Lower lobe of right lung (tissue), 2 donors: Measurements from ENCODE around the gene LRRTM3. TPM values are rescaled to one million over a fixed set of nuclear protein-coding genes. Genes with fewer than 3 reads are reported as not detected.

Experiments used
- ATAC-seq, 2 donors: fragments of 200-7000 bp; cut with Tn5 transposase; one replicate each; pipeline ENCODE4 v1.9.1; 2020 to 2022; ENCODE audit warnings: mild to moderate bottlenecking in 2 of 2, moderate library complexity in 2 of 2
- DNase-seq: peaks from one replicate; pipeline ENCODE4 v3.0.0-alpha.2; 2020
- H3K27ac ChIP-seq: fragments of 200-600 bp; one replicate; pipeline ENCODE4 v1.8.0; 2022
- H3K27me3 ChIP-seq: fragments of 200-600 bp; one replicate; pipeline ENCODE4 v1.8.0; 2022; ENCODE audit warnings: low read depth
- H3K36me3 ChIP-seq: fragments of 200-600 bp; one replicate; pipeline ENCODE4 v1.8.0; 2022; ENCODE audit warnings: mild to moderate bottlenecking
- H3K4me1 ChIP-seq: fragments of 200-600 bp; one replicate; pipeline ENCODE4 v1.8.0; 2022
- H3K4me3 ChIP-seq: fragments of 200-600 bp; one replicate; pipeline ENCODE4 v1.8.0; 2022; ENCODE audit warnings: mild to moderate bottlenecking
- H3K9me3 ChIP-seq: fragments of 200-600 bp; one replicate; pipeline ENCODE4 v1.8.0; 2022
- intact Hi-C: fragments of 100-400 bp; cut with DNase I; formaldehyde crosslinking; loops from one replicate; pipeline ENCODE4 v1.11.0; 2022
- total RNA-seq: library from RNA; stranded (reverse); fragmentation: NEBNext Ultra II Directional; extraction: Animal tissue kit (Norgen Biotek cat#: 25700); gene quantifications from one replicate; pipeline ENCODE4 v1.2.1, GENCODE V29; 2021
- TF ChIP-seq, protein P1 (sequence below): fragments of 200-600 bp; IDR thresholded peaks from one replicate; pipeline ENCODE4 v1.8.0; 2022; ENCODE audit warnings: antibody characterized with exemption, mild to moderate bottlenecking
- donor health status: DM: no; HTN: yes; CAD: no; lungs with severe emphysema.

LRRTM3 gene
- total RNA-seq, 1 donor from 2014 or later = not detected

DNA sequence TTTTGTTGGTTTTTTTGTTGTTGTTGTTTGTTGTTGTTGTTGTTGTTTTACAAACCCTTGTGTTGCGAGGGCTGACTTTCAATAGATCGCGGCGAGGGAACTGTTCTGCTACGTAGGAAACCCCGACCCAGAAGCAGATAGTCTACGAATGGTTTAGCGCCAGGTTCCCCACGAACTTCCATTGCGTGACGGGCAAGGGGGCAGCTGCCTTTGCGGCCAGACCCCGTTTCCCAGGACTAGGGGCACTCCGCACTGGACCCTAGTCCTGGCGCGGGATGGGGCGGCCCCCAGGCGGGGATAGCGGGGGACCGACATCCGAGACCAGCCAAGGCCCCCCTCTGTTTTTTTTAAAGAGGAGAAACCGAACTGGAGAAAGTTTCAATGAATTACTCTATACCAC lies 119.6 kb downstream of the LRRTM3 start:
- ATAC-seq = no peak
- no peak overlapping the region for H3K27ac ChIP-seq
- H3K27me3 ChIP-seq = no peaks in the 10 kb centered on the region
- intact Hi-C loops = no loop called here
- TF ChIP-seq, protein P1, sequence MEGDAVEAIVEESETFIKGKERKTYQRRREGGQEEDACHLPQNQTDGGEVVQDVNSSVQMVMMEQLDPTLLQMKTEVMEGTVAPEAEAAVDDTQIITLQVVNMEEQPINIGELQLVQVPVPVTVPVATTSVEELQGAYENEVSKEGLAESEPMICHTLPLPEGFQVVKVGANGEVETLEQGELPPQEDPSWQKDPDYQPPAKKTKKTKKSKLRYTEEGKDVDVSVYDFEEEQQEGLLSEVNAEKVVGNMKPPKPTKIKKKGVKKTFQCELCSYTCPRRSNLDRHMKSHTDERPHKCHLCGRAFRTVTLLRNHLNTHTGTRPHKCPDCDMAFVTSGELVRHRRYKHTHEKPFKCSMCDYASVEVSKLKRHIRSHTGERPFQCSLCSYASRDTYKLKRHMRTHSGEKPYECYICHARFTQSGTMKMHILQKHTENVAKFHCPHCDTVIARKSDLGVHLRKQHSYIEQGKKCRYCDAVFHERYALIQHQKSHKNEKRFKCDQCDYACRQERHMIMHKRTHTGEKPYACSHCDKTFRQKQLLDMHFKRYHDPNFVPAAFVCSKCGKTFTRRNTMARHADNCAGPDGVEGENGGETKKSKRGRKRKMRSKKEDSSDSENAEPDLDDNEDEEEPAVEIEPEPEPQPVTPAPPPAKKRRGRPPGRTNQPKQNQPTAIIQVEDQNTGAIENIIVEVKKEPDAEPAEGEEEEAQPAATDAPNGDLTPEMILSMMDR = no peak
- no peak for DNase-seq
- H3K4me1 ChIP-seq = no peaks in the 10 kb centered on the region
- no peaks in the 10 kb centered on the region for H3K36me3 ChIP-seq
- H3K9me3 ChIP-seq = no peaks in the 10 kb centered on the region
- H3K4me3 ChIP-seq = no peak overlapping the region

DNA sequence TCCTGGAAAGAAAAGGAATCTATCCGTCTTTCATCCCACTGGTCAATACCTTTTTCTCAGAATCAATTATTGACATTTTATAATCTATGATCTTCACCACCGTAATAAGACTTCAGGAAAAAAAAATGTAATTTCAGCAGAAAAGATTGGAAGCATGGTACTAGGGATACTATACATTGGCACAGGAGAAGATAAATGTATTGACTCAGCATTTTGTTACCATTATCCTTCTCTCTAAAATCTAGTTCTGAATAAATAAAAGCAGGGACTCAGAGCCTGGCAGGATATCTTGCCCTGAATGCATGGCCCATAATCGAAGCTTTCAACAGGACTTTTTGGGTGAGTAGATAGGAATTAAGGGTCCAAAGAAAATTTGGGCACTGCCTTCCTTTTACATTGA lies 120.7 kb downstream of the LRRTM3 start:
- Histone ChIP-seq H3K4me1 (no peaks in the 10 kb centered on the region), H3K9me3 (no peaks in the 10 kb centered on the region), H3K4me3 (no peak overlapping the region), H3K27me3 (no peaks in the 10 kb centered on the region), H3K36me3 (no peaks in the 10 kb centered on the region), H3K27ac (no peak overlapping the region)
- intact Hi-C loops = no loop called here
- TF ChIP-seq, protein P1 = no peak
- DNase-seq = no peak
- no peak for ATAC-seq

DNA sequence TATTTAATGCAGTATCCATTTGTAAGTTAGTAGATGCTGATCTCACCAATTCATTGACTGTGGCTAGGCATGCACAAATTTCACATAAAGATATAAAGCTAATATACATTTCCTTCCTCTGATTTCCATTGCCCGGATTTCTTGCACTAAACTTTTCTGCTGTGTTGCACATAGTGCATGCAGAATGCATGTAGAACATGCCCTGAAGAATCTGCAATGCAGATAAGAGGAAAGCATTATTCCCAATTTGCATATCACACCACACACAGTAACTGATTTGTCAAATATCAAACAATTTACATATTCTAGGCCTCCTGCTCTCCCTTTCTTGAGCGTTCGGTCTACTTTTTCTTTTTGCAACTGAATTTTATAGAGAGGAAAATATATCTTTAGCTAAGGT lies 124.2 kb downstream of the LRRTM3 start:
- DNase-seq (no peak), ATAC-seq (no peak)
- TF ChIP-seq, protein P1 = no peak
- no peaks in the 10 kb centered on the region for H3K9me3 ChIP-seq
- no peak overlapping the region for H3K27ac ChIP-seq
- no peak overlapping the region for H3K4me3 ChIP-seq
- H3K27me3 ChIP-seq = no peaks in the 10 kb centered on the region
- intact Hi-C loops = no loop called here
- no peaks in the 10 kb centered on the region for H3K36me3 ChIP-seq
- no peaks in the 10 kb centered on the region for H3K4me1 ChIP-seq

DNA sequence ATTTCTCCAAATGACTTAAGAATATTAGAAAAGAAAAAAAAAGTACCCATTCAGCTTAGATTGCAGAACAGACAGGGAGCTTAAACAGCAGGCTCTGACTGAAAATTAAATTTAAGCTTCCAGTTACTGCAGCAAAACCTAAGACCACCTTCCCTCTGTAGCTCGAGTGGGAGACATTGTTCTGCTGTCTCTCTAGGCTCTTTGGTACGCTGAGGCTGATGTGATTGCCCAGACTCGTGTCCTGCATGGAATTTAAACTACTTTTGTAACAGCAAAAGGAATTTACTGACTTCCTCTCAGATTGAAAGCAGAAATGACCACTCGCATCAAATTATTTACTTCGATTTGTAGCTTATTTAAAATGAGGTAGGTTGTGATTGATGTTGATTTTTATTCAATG lies 124.6 kb downstream of the LRRTM3 start:
- no peaks in the 10 kb centered on the region for H3K9me3 ChIP-seq
- no peak overlapping the region for H3K4me3 ChIP-seq
- H3K27ac ChIP-seq = no peak overlapping the region
- no peaks in the 10 kb centered on the region for H3K4me1 ChIP-seq
- no peak for DNase-seq
- TF ChIP-seq, protein P1 = no peak
- ATAC-seq = no peak
- intact Hi-C loops = no loop called here
- no peaks in the 10 kb centered on the region for H3K27me3 ChIP-seq
- no peaks in the 10 kb centered on the region for H3K36me3 ChIP-seq

DNA sequence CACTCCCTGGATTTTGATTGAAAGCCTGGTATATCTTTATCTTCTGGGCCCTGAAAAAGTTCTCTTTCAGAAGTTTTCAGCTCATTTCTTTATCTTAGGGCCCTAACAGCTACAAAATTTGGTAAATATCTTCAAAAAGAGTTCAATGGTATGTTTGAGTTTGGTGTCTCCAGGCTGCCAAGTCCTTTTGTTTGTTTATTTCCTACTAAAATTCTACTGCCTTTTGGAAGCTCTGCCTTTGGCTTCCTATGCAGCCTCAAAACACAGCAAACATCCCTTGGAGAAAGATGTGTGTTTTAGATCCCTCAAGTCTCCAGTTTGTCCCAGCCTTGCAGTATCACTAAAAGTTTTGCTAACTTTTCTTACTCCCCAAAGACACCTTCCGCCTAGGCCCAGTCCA lies 146.8 kb downstream of the LRRTM3 start:
- H3K9me3 ChIP-seq = no peaks in the 10 kb centered on the region
- DNase-seq (no peak), ATAC-seq (no peak)
- H3K4me3 ChIP-seq = no peak overlapping the region
- no peak overlapping the region for H3K27ac ChIP-seq
- TF ChIP-seq, protein P1 = no peak
- H3K36me3 ChIP-seq = no peaks in the 10 kb centered on the region
- H3K27me3 ChIP-seq = no peaks in the 10 kb centered on the region
- no peaks in the 10 kb centered on the region for H3K4me1 ChIP-seq
- intact Hi-C loops = no loop called here

DNA sequence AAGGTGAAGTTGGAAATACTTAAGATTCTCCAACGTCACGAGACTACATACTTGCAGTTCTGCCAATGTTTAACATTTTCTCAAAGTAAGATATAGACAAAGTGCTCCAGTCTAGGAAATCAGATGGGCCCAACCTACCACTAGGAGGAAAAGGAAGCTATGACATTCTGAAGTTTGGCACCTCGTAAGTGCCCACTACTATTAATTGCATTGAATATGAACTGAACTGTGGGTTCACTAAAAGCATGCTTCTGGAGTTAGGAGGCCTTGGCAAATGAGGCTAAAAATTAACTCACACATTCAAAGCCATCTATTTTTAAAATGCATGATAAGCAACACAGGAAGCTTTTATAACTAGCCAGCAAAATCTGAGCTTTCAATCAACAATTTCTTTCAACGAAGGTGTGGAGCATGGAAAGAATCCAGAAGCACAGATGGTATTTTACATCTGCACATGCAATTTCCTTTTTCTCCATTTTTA lies 149.7 kb downstream of the LRRTM3 start:
- no peaks in the 10 kb centered on the region for H3K9me3 ChIP-seq
- no peak overlapping the region for H3K27ac ChIP-seq
- H3K36me3 ChIP-seq = no peaks in the 10 kb centered on the region
- no peak for DNase-seq
- H3K4me3 ChIP-seq = no peak overlapping the region
- intact Hi-C loops = no loop called here
- no peaks in the 10 kb centered on the region for H3K27me3 ChIP-seq
- no peaks in the 10 kb centered on the region for H3K4me1 ChIP-seq
- peak in 1 of 2 donors; percentile 82 for ATAC-seq
- TF ChIP-seq, protein P1 = no peak
